WTC11 (cell line): ENCODE data around the gene NT5C1A. TPM values are rescaled to one million over a fixed set of nuclear protein-coding genes. Genes with fewer than 3 reads are reported as not detected.

Experiments
- ATAC-seq: fragments of 200-7000 bp; cut with Tn5 transposase; 2 replicates; pipeline ENCODE4 v1.10.0; 2021; ENCODE audit warnings: mild to moderate bottlenecking, moderate library complexity
- CTCF ChIA-PET: fragments of 300-600 bp; sonication (Branson Sonifier 250); formaldehyde crosslinking; loops from one replicate; lab custom pipeline; 2021; ENCODE audit warnings: antibody characterized with exemption; lab: Charles Lee
- POLR2A ChIA-PET: fragments of 350-600 bp; sonication (Branson Sonifier 250); formaldehyde crosslinking; loops from one replicate; lab custom pipeline; 2021; ENCODE audit warnings: antibody characterized with exemption; lab: Charles Lee
- DNase-seq: peaks from one replicate; pipeline ENCODE4 v3.0.0; 2021; ENCODE audit warnings: low spot score
- H3K27ac Mint-ChIP-seq: 2 replicates; pipeline ENCODE4 v1.8.0; 2021; ENCODE audit warnings: mixed read lengths
- H3K27me3 Mint-ChIP-seq: 2 replicates; pipeline ENCODE4 v1.8.0; 2021; ENCODE audit warnings: low read depth, mild to moderate bottlenecking, moderate library complexity, mixed read lengths
- H3K36me3 Mint-ChIP-seq: 2 replicates; pipeline ENCODE4 v1.8.0; 2021; ENCODE audit warnings: mixed read lengths
- H3K4me1 Mint-ChIP-seq: 2 replicates; pipeline ENCODE4 v1.8.0; 2022; ENCODE audit warnings: mixed read lengths
- H3K4me3 Mint-ChIP-seq: 2 replicates; pipeline ENCODE4 v1.8.0; 2021; ENCODE audit warnings: mild to moderate bottlenecking, moderate library complexity, mixed read lengths
- H3K9me3 Mint-ChIP-seq: 2 replicates; pipeline ENCODE4 v1.8.0; 2021; ENCODE audit warnings: mixed read lengths
- ARID4B ChIP-seq: sonication (generic); formaldehyde crosslinking; IDR thresholded peaks from 2 replicates; pipeline ENCODE4 v1.8.0; 2023; ENCODE audit warnings: missing genetic modification reagents, mild to moderate bottlenecking, borderline replicate concordance
- ATF1 ChIP-seq: sonication (generic); formaldehyde crosslinking; IDR thresholded peaks from 2 replicates; pipeline ENCODE4 v1.8.1; 2023; ENCODE audit warnings: mild to moderate bottlenecking, moderate library complexity, missing genetic modification reagents
- CREM ChIP-seq: sonication (generic); formaldehyde crosslinking; IDR thresholded peaks from 2 replicates; pipeline ENCODE4 v1.8.1; 2022; ENCODE audit warnings: mild to moderate bottlenecking, missing genetic modification reagents, moderate library complexity
- E2F1 ChIP-seq: sonication (generic); formaldehyde crosslinking; IDR thresholded peaks from 2 replicates; pipeline ENCODE4 v1.8.0; 2022; ENCODE audit warnings: mild to moderate bottlenecking, missing genetic modification reagents
- FOXP1 ChIP-seq: sonication (generic); formaldehyde crosslinking; IDR thresholded peaks from 2 replicates; pipeline ENCODE4 v1.8.0; 2022; ENCODE audit warnings: missing genetic modification reagents, mild to moderate bottlenecking, moderate library complexity, borderline replicate concordance
- HMGA2 ChIP-seq: fragments of 250-450 bp; sonication (Bioruptor Pico); IDR thresholded peaks from 2 replicates; pipeline ENCODE4 v1.4.0; 2021; ENCODE audit warnings: mild to moderate bottlenecking, moderate library complexity
- NFE2L1 ChIP-seq: sonication (generic); formaldehyde crosslinking; IDR thresholded peaks from 2 replicates; pipeline ENCODE4 v1.8.1; 2023; ENCODE audit warnings: missing genetic modification reagents
- NFYB ChIP-seq: sonication (generic); formaldehyde crosslinking; conservative IDR thresholded peaks from 2 replicates; pipeline ENCODE4 v1.8.0; 2022; ENCODE audit warnings: low read depth, missing genetic modification reagents
- NR3C1 ChIP-seq: sonication (generic); formaldehyde crosslinking; conservative IDR thresholded peaks from 2 replicates; pipeline ENCODE4 v1.8.1; 2023; ENCODE audit warnings: low read depth, mild to moderate bottlenecking, missing genetic modification reagents
- OVOL2 ChIP-seq: fragments of 250-450 bp; sonication (Bioruptor Pico); IDR thresholded peaks from 2 replicates; pipeline ENCODE4 v1.9.0; 2021; ENCODE audit warnings: mild to moderate bottlenecking, borderline replicate concordance
- SP1 ChIP-seq: sonication (generic); formaldehyde crosslinking; conservative IDR thresholded peaks from 2 replicates; pipeline ENCODE4 v1.8.1; 2022; ENCODE audit warnings: missing genetic modification reagents
- ZNF121 ChIP-seq: sonication (generic); formaldehyde crosslinking; IDR thresholded peaks from 2 replicates; pipeline ENCODE4 v1.8.0; 2023; ENCODE audit warnings: missing genetic modification reagents
- ZNF232 ChIP-seq: sonication (generic); formaldehyde crosslinking; IDR thresholded peaks from 2 replicates; pipeline ENCODE4 v1.8.0; 2022; ENCODE audit warnings: mild to moderate bottlenecking, missing genetic modification reagents
- ZNF416 ChIP-seq: fragments of 250-450 bp; sonication (Bioruptor Pico); IDR thresholded peaks from 2 replicates; pipeline ENCODE4 v1.9.0; 2021; ENCODE audit warnings: mild to moderate bottlenecking, inconsistent platforms
- ZNF423 ChIP-seq: fragments of 250-450 bp; sonication (Bioruptor Pico); IDR thresholded peaks from 2 replicates; pipeline ENCODE4 v2.1.2; 2022; ENCODE audit warnings: mild to moderate bottlenecking, moderate library complexity
- total RNA-seq: library from RNA; stranded (reverse); gene quantifications from 3 replicates; pipeline ENCODE4 v1.2.3, GENCODE V29; 2021
- TF ChIP-seq, protein P1 (sequence below): sonication (generic); formaldehyde crosslinking; IDR thresholded peaks from 2 replicates; pipeline ENCODE4 v1.8.1; 2022; ENCODE audit warnings: mild to moderate bottlenecking, moderate library complexity, missing genetic modification reagents
- TF ChIP-seq, protein P2 (sequence below): sonication (generic); formaldehyde crosslinking; IDR thresholded peaks from 2 replicates; pipeline ENCODE4 v1.8.0; 2022; ENCODE audit warnings: mild to moderate bottlenecking, missing genetic modification reagents
- TF ChIP-seq, protein P3 (sequence below): sonication (generic); formaldehyde crosslinking; IDR thresholded peaks from 2 replicates; pipeline ENCODE4 v1.8.0; 2022; ENCODE audit warnings: mild to moderate bottlenecking, missing genetic modification reagents
- TF ChIP-seq, protein P4 (sequence below): fragments of 200-600 bp; IDR thresholded peaks from 2 replicates; pipeline ENCODE4 v1.8.0; 2022; ENCODE audit warnings: antibody characterized with exemption
- TF ChIP-seq, protein P5 (sequence below): sonication (generic); formaldehyde crosslinking; IDR thresholded peaks from 2 replicates; pipeline ENCODE4 v1.8.1; 2023; ENCODE audit warnings: mild to moderate bottlenecking, moderate library complexity, missing genetic modification reagents
- TF ChIP-seq, protein P6 (sequence below): sonication (generic); formaldehyde crosslinking; IDR thresholded peaks from 2 replicates; pipeline ENCODE4 v1.8.0; 2022; ENCODE audit warnings: missing genetic modification reagents

The NT5C1A gene
- total RNA-seq, 1 experiment from 2014 or later = not detected

DNA sequence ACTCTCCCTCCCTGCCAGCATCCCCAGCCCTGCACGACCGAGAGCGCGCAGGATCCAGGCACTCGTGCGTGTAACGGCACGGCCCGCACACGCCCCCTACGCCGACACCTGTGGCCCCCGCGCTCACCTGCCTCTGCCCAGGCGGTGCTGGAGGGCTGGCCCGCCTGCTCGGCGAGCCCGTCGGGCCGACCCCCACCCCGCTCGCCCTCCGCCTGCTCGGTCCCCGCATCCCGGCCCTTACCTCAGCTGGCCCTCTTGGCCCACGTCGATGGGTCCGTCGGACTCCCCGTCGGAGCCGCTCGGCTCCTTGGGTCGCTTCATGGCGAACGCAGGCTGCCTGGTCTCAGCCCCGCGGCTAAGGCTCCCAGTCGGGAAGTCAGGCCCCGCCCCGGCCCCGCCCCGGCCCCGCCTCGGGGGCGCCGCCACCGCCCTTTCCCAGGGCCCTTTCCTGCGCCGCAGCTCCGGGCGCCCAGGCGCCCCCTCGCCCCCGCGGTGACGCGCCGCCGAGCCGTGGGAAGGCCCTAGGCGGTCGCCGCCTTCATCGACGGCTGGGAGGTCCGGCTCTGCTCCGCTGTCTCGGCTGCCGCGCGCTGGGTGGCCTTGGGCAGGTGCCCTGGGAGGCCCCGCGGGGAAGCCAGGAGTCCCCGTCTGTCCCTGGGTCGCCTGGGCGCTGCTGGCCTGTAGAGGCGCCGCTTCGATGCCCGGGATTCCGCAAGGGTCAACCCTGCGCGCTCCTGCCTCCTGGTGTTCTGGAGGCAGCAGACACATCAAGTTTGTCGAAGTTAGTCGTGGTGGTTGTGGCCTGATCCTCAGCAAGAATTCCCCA lies 32.4 kb downstream of the NT5C1A start, which contains the start of gene HEYL:
Gene HEYL, minus strand, starts transcription at position 339 of the 826 bp plus-strand sequence. Its CDS starts 18 bp downstream, at position 321.
- Mint-ChIP-seq H3K4me3 (peak within 1 kb of the TSS; percentile 69), H3K4me1 (peaks cover 10% of the 10 kb centered on the region), H3K36me3 (no peaks in the 10 kb centered on the region), H3K27ac (no peak within 1 kb of the TSS), H3K27me3 (peaks cover 96% of the 10 kb centered on the region), H3K9me3 (no peaks in the 10 kb centered on the region)
- DNase-seq (peak; percentile 86), ATAC-seq (peak; percentile 86)
- POLR2A ChIA-PET = no interaction called here
- CTCF ChIA-PET = interaction anchor here (0.7 to 4.3 kb wide), 10 partner anchors 8 to 62 kb away, joined by 3 to 44 read pairs (median 8); partner anchors contain the start of gene NT5C1A
- TF ChIP-seq, protein P1, sequence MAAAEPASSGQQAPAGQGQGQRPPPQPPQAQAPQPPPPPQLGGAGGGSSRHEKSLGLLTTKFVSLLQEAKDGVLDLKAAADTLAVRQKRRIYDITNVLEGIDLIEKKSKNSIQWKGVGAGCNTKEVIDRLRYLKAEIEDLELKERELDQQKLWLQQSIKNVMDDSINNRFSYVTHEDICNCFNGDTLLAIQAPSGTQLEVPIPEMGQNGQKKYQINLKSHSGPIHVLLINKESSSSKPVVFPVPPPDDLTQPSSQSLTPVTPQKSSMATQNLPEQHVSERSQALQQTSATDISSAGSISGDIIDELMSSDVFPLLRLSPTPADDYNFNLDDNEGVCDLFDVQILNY (CRISPR knock-in tag) = 0 out of 2 replicates have a peak, but pooled peaks have one; percentile 12
- TF ChIP-seq HMGA2 (CRISPR knock-in tag) (no peak), NR3C1 (no peak), NFYB (CRISPR knock-in tag) (no peak), ZNF416 (0 out of 2 replicates have a peak, but pooled peaks have one; percentile 24), E2F1 (CRISPR knock-in tag) (no peak), ZNF232 (no peak), CREM (CRISPR knock-in tag) (no peak), FOXP1 (CRISPR knock-in tag) (peak; percentile 23; the same call in 1 of the 2 replicates), NFE2L1 (CRISPR knock-in tag) (no peak), ZNF423 (CRISPR knock-in tag) (peak; percentile 89), OVOL2 (CRISPR knock-in tag) (no peak), SP1 (CRISPR knock-in tag) (peak; percentile 60), ARID4B (CRISPR knock-in tag) (no peak), ZNF121 (CRISPR knock-in tag) (peak; percentile 83), ATF1 (CRISPR knock-in tag) (no peak)
- TF ChIP-seq, protein P2, sequence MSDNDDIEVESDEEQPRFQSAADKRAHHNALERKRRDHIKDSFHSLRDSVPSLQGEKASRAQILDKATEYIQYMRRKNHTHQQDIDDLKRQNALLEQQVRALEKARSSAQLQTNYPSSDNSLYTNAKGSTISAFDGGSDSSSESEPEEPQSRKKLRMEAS (CRISPR knock-in tag) = no peak; the same call in 1 of the 2 replicates
- TF ChIP-seq, protein P3, sequence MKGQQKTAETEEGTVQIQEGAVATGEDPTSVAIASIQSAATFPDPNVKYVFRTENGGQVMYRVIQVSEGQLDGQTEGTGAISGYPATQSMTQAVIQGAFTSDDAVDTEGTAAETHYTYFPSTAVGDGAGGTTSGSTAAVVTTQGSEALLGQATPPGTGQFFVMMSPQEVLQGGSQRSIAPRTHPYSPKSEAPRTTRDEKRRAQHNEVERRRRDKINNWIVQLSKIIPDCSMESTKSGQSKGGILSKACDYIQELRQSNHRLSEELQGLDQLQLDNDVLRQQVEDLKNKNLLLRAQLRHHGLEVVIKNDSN (CRISPR knock-in tag) = no peak
- TF ChIP-seq, protein P4, sequence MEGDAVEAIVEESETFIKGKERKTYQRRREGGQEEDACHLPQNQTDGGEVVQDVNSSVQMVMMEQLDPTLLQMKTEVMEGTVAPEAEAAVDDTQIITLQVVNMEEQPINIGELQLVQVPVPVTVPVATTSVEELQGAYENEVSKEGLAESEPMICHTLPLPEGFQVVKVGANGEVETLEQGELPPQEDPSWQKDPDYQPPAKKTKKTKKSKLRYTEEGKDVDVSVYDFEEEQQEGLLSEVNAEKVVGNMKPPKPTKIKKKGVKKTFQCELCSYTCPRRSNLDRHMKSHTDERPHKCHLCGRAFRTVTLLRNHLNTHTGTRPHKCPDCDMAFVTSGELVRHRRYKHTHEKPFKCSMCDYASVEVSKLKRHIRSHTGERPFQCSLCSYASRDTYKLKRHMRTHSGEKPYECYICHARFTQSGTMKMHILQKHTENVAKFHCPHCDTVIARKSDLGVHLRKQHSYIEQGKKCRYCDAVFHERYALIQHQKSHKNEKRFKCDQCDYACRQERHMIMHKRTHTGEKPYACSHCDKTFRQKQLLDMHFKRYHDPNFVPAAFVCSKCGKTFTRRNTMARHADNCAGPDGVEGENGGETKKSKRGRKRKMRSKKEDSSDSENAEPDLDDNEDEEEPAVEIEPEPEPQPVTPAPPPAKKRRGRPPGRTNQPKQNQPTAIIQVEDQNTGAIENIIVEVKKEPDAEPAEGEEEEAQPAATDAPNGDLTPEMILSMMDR = 0 out of 2 replicates have a peak, but pooled peaks have one; percentile 5
- TF ChIP-seq, protein P5, sequence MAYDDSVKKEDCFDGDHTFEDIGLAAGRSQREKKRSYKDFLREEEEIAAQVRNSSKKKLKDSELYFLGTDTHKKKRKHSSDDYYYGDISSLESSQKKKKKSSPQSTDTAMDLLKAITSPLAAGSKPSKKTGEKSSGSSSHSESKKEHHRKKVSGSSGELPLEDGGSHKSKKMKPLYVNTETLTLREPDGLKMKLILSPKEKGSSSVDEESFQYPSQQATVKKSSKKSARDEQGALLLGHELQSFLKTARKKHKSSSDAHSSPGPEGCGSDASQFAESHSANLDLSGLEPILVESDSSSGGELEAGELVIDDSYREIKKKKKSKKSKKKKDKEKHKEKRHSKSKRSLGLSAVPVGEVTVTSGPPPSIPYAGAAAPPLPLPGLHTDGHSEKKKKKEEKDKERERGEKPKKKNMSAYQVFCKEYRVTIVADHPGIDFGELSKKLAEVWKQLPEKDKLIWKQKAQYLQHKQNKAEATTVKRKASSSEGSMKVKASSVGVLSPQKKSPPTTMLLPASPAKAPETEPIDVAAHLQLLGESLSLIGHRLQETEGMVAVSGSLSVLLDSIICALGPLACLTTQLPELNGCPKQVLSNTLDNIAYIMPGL (CRISPR knock-in tag) = peak; percentile 94
- TF ChIP-seq, protein P6, sequence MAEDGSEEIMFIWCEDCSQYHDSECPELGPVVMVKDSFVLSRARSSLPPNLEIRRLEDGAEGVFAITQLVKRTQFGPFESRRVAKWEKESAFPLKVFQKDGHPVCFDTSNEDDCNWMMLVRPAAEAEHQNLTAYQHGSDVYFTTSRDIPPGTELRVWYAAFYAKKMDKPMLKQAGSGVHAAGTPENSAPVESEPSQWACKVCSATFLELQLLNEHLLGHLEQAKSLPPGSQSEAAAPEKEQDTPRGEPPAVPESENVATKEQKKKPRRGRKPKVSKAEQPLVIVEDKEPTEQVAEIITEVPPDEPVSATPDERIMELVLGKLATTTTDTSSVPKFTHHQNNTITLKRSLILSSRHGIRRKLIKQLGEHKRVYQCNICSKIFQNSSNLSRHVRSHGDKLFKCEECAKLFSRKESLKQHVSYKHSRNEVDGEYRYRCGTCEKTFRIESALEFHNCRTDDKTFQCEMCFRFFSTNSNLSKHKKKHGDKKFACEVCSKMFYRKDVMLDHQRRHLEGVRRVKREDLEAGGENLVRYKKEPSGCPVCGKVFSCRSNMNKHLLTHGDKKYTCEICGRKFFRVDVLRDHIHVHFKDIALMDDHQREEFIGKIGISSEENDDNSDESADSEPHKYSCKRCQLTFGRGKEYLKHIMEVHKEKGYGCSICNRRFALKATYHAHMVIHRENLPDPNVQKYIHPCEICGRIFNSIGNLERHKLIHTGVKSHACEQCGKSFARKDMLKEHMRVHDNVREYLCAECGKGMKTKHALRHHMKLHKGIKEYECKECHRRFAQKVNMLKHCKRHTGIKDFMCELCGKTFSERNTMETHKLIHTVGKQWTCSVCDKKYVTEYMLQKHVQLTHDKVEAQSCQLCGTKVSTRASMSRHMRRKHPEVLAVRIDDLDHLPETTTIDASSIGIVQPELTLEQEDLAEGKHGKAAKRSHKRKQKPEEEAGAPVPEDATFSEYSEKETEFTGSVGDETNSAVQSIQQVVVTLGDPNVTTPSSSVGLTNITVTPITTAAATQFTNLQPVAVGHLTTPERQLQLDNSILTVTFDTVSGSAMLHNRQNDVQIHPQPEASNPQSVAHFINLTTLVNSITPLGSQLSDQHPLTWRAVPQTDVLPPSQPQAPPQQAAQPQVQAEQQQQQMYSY (CRISPR knock-in tag) = no peak
